ENCODE data around the gene C16orf87.
A peak's percentile ranks its signal among the peaks of the same experiment; 100 is the strongest.

The C16orf87 gene

GRCh38 chr16:46756772-46757171 is 74.2 kb downstream of the C16orf87 start:
- H3K27ac ChIP-seq (ENCODE audit: low read depth, low read length, severe bottlenecking), result peak overlapping the region; percentile 71
- no peaks in the 10 kb centered on the region for H3K9me3 ChIP-seq (ENCODE audit: control insufficient read depth, low read length)
- 88 to 94% methylated on average over 3 to 8 of the region's 11 CpGs for WGBS, 2 experiments (ENCODE audit: insufficient coverage in 2 of 2)
- peaks cover 21% of the 10 kb centered on the region for H3K4me1 ChIP-seq (ENCODE audit: control insufficient read depth, insufficient read depth, low read length, poor library complexity, severe bottlenecking)
- H3K4me3 ChIP-seq (ENCODE audit: extremely low read depth, insufficient read depth, low read length, poor library complexity, severe bottlenecking), result no peak overlapping the region
- H3K36me3 ChIP-seq (ENCODE audit: control insufficient read depth, insufficient read depth, low read length), result no peaks in the 10 kb centered on the region

GRCh38 chr16:46753015-46753414 is 78.0 kb downstream of the C16orf87 start:
- 94 to 100% methylated on average over 1 to 5 of the region's 5 CpGs for WGBS, 2 experiments (ENCODE audit: insufficient coverage in 2 of 2)
- no peak overlapping the region for H3K27ac ChIP-seq (ENCODE audit: low read depth, low read length, severe bottlenecking)
- H3K4me1 ChIP-seq (ENCODE audit: control insufficient read depth, insufficient read depth, low read length, poor library complexity, severe bottlenecking), result peaks cover 32% of the 10 kb centered on the region
- H3K4me3 ChIP-seq (ENCODE audit: extremely low read depth, insufficient read depth, low read length, poor library complexity, severe bottlenecking), result no peak overlapping the region
- H3K36me3 ChIP-seq (ENCODE audit: control insufficient read depth, insufficient read depth, low read length), result no peaks in the 10 kb centered on the region
- H3K9me3 ChIP-seq (ENCODE audit: control insufficient read depth, low read length), result no peaks in the 10 kb centered on the region

DNA sequence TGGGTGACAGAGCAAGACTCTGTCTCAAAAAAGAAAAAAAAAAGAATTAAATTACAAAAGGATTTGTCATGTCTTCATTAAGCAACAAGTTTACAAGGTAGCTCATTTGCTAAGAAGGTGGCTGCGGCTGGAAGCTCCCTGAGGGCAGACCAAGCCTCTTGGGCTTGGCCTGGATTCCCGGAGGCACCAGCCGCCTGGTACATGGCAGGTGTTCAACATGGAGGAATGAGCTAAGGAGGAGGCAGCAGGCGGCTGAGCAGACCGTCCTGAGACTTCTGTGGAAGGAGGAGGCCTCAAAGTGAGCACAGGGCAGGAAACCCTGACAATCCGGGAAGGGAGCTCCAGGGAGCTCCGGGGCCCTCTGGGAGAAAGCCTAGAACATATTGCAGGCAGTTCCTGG is 79.6 kb downstream of the C16orf87 start:
- Histone ChIP-seq H3K4me1 (ENCODE audit: control insufficient read depth, insufficient read depth, low read length, poor library complexity, severe bottlenecking) (peaks cover 35% of the 10 kb centered on the region), H3K27ac (ENCODE audit: low read depth, low read length, severe bottlenecking) (no peak overlapping the region), H3K4me3 (ENCODE audit: extremely low read depth, insufficient read depth, low read length, poor library complexity, severe bottlenecking) (no peak overlapping the region), H3K9me3 (ENCODE audit: control insufficient read depth, low read length) (no peaks in the 10 kb centered on the region), H3K36me3 (ENCODE audit: control insufficient read depth, insufficient read depth, low read length) (no peaks in the 10 kb centered on the region)
- 92 to 98% methylated on average over 7 of the region's 7 CpGs for WGBS, 2 experiments (ENCODE audit: insufficient coverage in 2 of 2)

DNA sequence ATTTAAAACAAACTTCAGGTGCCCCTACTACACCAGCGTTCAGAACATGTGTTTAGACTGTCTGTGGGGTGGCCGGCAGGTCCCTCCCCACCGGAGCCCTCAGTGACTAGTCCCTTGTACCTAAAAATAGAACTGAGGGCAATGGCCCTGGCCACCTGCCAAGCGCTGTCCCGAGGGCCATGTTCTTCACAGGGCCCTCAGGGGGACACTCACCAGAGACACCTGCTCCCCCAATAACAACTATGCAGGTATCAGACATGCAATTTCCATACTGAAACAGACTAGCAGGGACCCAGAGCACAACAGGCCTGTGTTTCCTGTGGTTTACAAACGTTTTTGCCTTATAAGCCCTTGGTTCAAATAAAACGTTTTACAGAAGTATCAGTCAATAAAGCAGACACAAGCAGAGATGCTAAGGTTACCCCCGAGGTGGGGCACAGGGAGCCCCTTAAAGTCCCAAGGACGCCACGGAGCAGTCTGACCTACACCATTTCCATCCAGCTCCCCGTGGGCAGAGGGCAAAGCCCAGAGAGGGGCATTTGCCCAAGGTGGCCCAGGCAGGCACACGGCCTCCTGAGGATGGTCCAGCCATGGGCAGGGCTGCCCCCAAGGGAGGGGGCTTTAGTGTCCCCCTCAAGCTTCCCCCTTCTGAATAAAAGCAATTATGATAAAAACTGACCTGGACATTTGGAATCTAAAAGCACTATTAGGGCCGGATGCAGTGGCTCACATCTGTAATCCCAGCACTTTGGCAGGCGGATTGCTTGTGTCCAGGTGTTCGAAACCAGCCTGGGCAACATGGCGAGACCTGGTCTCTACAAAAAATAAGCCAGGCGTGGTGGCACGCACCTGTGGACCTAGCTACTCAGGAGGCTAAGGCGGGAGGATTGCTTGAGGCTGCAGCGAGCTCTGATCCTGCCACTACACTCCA is 81.9 kb downstream of the C16orf87 start:
- H3K4me1 ChIP-seq (ENCODE audit: control insufficient read depth, insufficient read depth, low read length, poor library complexity, severe bottlenecking), result peaks cover 39% of the 10 kb centered on the region
- H3K9me3 ChIP-seq (ENCODE audit: control insufficient read depth, low read length), result no peaks in the 10 kb centered on the region
- no peaks in the 10 kb centered on the region for H3K36me3 ChIP-seq (ENCODE audit: control insufficient read depth, insufficient read depth, low read length)
- 88 to 89% methylated on average over 14 to 20 of the region's 20 CpGs for WGBS, 2 experiments (ENCODE audit: insufficient coverage in 2 of 2)
- H3K27ac ChIP-seq (ENCODE audit: low read depth, low read length, severe bottlenecking), result peak overlapping the region; percentile 87
- H3K4me3 ChIP-seq (ENCODE audit: extremely low read depth, insufficient read depth, low read length, poor library complexity, severe bottlenecking), result no peak overlapping the region

DNA sequence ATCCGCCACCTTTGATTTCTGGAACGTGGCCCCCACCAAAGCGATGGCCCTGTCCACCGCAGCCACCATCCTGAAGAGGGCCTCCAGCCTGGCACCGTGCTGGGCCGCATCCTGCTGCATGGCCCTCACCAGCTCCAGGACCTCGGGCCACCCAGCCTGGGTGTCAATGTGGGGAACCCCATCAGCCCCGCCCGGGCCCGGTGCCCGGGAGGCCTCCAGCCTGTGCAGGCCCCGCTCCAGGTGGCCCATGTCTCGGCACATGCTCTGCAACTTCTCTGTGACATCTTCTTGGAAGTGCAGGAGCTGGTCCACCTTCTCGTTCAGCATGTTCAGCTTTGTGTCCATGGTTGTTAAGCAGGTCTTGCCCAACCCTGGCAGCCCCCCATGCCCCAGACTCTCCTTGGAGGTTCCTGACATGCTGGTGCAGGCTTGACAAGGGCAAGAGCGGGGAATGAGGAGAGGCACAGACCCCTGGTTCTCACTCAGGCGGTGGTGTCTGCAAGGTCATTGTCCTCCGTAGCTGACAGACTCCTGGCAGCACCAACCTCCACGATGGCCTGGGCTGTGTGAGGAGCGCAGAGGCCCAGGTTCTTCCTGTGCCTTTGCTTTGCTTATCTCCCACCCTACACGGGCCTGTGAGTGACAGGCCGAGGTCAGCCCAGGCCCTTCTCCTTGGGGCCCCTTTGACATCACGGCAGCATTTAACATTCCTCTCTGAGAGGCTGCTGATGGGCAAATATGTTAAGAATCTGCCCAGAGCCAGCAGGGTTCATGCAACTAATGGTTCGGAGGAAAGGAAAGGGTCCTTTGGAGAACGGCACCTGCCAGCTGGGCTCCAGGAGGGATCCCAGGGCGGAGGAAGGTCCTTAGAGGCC is 83.0 kb downstream of the C16orf87 start, which contains the start of gene MYLK3:
Gene MYLK3, minus strand, starts transcription at position 568 of the 875 bp plus-strand sequence. Its CDS starts 151 bp downstream, at position 417.
- H3K9me3 ChIP-seq (ENCODE audit: control insufficient read depth, low read length), result no peaks in the 10 kb centered on the region
- WGBS, 2 experiments (ENCODE audit: insufficient coverage in 2 of 2), result 73 to 82% methylated on average over 21 to 25 of the region's 25 CpGs
- no peak within 1 kb of the TSS for H3K4me3 ChIP-seq (ENCODE audit: extremely low read depth, insufficient read depth, low read length, poor library complexity, severe bottlenecking)
- peak within 1 kb of the TSS; percentile 87 for H3K27ac ChIP-seq (ENCODE audit: low read depth, low read length, severe bottlenecking)
- peaks cover 42% of the 10 kb centered on the region for H3K4me1 ChIP-seq (ENCODE audit: control insufficient read depth, insufficient read depth, low read length, poor library complexity, severe bottlenecking)
- H3K36me3 ChIP-seq (ENCODE audit: control insufficient read depth, insufficient read depth, low read length), result no peaks in the 10 kb centered on the region

DNA sequence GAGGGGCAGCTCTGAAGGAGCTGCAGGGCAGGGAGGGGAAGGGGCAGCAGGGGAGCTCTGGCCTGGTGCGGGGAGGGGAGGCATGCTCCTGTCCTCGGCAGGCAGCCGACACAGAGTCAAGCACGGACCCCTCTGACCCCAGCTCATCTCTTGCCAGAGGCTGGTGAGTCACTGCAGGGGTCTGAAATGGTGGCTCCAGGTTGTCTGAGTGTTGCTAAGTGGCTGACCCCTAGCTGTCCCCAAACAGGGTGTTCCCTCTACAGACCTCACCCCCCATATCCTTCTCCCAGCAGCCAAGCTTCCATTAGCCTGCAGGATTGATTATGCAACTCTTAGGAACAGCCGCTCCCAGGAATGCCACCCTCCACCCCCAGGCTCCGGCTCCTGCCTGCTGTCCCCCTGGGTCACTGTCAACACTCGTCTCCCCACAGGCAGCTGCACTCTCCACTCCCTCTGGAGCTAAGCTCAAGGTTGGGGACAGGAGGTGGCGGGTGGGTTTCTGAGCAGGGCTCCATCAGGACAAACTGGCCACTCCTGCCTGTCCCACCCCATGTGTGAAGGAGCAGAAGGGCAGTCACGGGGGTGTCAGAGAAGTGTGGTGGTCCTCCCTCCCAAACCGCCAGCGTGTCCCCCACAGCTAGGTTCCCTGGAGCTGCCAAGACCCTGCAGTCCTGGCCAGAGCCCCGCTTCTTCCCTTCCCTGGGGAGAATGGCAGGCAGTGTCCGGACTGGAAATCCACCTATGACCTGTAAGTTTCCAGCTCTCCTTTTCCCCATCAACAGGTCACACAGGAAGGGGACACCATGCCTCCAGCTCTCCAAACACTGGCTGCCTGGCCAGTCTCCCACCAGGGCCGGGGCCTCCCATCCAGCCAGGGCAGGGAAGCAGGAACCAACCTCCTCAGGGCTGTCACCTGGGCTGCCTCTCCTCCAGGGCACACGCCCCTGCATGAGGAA is 83.9 kb downstream of the C16orf87 start:
- Histone ChIP-seq H3K36me3 (ENCODE audit: control insufficient read depth, insufficient read depth, low read length) (no peaks in the 10 kb centered on the region), H3K27ac (ENCODE audit: low read depth, low read length, severe bottlenecking) (peak overlapping the region; percentile 87), H3K4me1 (ENCODE audit: control insufficient read depth, insufficient read depth, low read length, poor library complexity, severe bottlenecking) (peaks cover 47% of the 10 kb centered on the region), H3K4me3 (ENCODE audit: extremely low read depth, insufficient read depth, low read length, poor library complexity, severe bottlenecking) (no peak overlapping the region), H3K9me3 (ENCODE audit: control insufficient read depth, low read length) (no peaks in the 10 kb centered on the region)
- 62 to 69% methylated on average over 10 to 11 of the region's 15 CpGs for WGBS, 2 experiments (ENCODE audit: insufficient coverage in 2 of 2)
